Measurements from ENCODE around the gene ELOB.

DNA sequence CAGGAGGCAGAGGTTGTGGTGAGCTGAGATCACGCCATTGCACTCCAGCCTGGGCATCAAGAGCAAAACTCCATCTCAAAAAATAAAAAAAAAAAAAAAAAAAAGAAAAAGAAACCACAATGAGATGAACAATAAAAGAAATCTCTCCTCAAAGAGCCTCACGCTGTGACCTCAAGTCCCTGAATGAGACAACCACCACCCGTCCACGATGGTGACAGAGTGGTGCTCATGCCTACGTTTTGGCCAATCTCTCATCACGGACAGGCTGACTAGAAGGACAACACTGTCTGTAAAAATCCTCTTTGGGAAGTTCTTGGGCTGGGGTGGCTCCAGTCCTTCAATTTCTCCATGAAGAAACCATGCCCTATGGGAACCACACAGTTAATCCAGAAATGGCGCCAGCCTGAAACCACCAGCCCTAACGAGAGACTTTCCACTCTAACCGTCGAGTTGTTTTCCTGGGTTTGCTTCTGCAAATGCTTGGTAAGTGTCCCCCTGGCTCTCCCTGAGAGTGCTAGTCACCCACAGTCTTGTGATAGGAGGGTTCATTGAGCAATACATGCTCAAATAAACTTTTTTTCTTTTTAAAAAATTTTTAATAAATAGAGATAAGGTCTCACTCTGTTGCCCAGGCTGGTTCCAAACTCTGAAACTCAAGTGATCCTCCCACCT, 42.1 kb downstream of the ELOB start:
- no peak for TF ChIP-seq POLR2A (IDR thresholded peaks at IDR 0.05)
- TF ChIP-seq, protein P1, sequence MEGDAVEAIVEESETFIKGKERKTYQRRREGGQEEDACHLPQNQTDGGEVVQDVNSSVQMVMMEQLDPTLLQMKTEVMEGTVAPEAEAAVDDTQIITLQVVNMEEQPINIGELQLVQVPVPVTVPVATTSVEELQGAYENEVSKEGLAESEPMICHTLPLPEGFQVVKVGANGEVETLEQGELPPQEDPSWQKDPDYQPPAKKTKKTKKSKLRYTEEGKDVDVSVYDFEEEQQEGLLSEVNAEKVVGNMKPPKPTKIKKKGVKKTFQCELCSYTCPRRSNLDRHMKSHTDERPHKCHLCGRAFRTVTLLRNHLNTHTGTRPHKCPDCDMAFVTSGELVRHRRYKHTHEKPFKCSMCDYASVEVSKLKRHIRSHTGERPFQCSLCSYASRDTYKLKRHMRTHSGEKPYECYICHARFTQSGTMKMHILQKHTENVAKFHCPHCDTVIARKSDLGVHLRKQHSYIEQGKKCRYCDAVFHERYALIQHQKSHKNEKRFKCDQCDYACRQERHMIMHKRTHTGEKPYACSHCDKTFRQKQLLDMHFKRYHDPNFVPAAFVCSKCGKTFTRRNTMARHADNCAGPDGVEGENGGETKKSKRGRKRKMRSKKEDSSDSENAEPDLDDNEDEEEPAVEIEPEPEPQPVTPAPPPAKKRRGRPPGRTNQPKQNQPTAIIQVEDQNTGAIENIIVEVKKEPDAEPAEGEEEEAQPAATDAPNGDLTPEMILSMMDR (IDR thresholded peaks at IDR 0.05): no peak

All from testis (tissue), 2 donors.